Fibroblast of skin of right biceps (primary cell): Measurements from ENCODE around the gene GNGT1.
A peak's percentile ranks its signal among the peaks of the same experiment; 100 is the strongest.

Experiments
- DNase-seq: peaks from one replicate; pipeline ENCODE4 v3.0.0-alpha.2; 2013

The GNGT1 gene

GRCh38 chr7:93943816-93944540 is 37.6 kb downstream of the GNGT1 start:
- no peak for DNase-seq

- no peak for DNase-seq
Measured at GRCh38 chr7:93944673-93945072, 38.3 kb downstream of the GNGT1 start.

GRCh38 chr7:93945083-93945482 is 38.7 kb downstream of the GNGT1 start:
- DNase-seq: no peak

- peak; percentile 80 for DNase-seq
Measured at GRCh38 chr7:93945756-93946535, 39.6 kb downstream of the GNGT1 start.

GRCh38 chr7:93948106-93948505 is 41.7 kb downstream of the GNGT1 start:
- peak; percentile 80 for DNase-seq

- no peak for DNase-seq
Measured at GRCh38 chr7:93948873-93949272, 42.5 kb downstream of the GNGT1 start.

GRCh38 chr7:93949423-93949822 is 43.1 kb downstream of the GNGT1 start:
- peak; percentile 79 for DNase-seq

GRCh38 chr7:93955304-93955703 is 48.9 kb downstream of the GNGT1 start:
- no peak for DNase-seq

- DNase-seq: no peak
Measured at GRCh38 chr7:93957767-93958166, 51.4 kb downstream of the GNGT1 start.

GRCh38 chr7:93958216-93958615 is 51.8 kb downstream of the GNGT1 start:
- DNase-seq: peak; percentile 45

GRCh38 chr7:93958651-93959050 is 52.3 kb downstream of the GNGT1 start:
- DNase-seq: no peak
